ENCODE data around the gene TPPP3. TPM values are rescaled to one million over a fixed set of nuclear protein-coding genes. Genes with fewer than 3 reads are reported as not detected.

The TPPP3 gene
- total and polyA plus RNA-seq, 9 of the 15 experiments (the other 6 are each of a cell fraction or from before 2014, with no cell fraction given) = 0.13 to 0.50 (median 0.36) TPM; not detected in 2

DNA sequence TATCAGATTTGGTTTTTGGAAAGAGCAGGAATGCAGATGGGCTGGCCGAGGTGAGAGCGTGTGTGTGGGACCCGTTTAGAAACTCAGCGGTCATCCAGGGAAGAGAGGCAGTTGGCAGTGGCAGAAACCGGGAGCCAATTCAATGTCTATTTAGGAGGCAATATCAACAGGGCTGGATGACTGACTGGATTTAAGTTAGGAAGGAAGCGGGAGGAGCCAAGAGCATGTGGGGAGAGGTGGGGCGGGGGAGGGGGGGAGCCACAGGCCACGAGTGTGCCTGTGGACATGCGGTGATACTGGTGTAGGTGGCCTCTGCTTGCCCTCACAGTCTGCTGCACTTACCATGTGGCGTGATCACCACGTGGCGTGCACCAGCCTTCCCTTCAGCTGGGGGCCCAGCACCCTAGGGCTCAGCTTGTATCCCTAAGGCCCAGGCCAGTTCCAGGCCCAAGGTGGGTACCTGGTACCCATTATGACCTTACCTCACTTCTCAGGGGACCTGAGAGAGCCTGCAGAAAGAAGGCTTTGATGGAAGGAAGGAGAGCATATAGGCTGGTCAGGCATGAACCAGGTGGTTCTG lies 10.8 kb upstream of the TPPP3 start:
- DNase-seq (ENCODE audit: extremely low read depth in 1 of 4, low spot score in 3 of 4) (peak in 2 of 4 experiments; percentile 38), FAIRE-seq (no peak), ATAC-seq (no peak)
- Histone ChIP-seq H3K4me3 (no peak overlapping the region), H3K79me2 (ENCODE audit: control insufficient read depth, insufficient read depth, low read length) (no peaks in the 10 kb centered on the region), H2AFZ (ENCODE audit: low read depth, low read length) (no peak overlapping the region), H3K27ac (ENCODE audit: extremely low read depth, low read depth, low read length) (no peak overlapping the region), H3K27me3 (ENCODE audit: control insufficient read depth in 2 of 2, insufficient read depth in 2 of 2, low read length in 2 of 2) (peaks cover 15 to 47% of the 10 kb centered on the region in 2 experiments), H4K20me1 (replicated peaks; ENCODE audit: control insufficient read depth, insufficient read depth, low read length) (0 out of 2 replicates have a peak, but pooled peaks cover 4% of the 10 kb centered on the region), H3K4me2 (ENCODE audit: insufficient read depth, low read length) (no peak overlapping the region), H3K9me1 (ENCODE audit: control insufficient read depth, insufficient read depth, low read length) (no peaks in the 10 kb centered on the region), H3K9me3 (replicated peaks; ENCODE audit: control insufficient read depth, insufficient read depth, low read depth, low read length) (no peaks in the 10 kb centered on the region), H3K36me3 (ENCODE audit: control insufficient read depth, insufficient read depth, low read length) (no peaks in the 10 kb centered on the region), H3K4me1 (replicated peaks in 1 of 2; ENCODE audit: control insufficient read depth in 2 of 2, insufficient read depth in 2 of 2, low read length in 2 of 2) (peaks cover 0 to 27% of the 10 kb centered on the region in 2 experiments; a peak in 2 of 5 replicates), H3K9ac (ENCODE audit: insufficient read depth in 1 of 2, low read depth in 2 of 2, low read length in 2 of 2) (peak overlapping the region in 1 of 2 experiments; percentile 20; a peak in 1 of 4 replicates)
- intact Hi-C loops (cut with micrococcal nuclease) = loop anchor here (10.0 kb wide), 1 partner anchor 389 kb away; no protein-coding TSS in a partner anchor
- ChIA-PET CTCF (ENCODE audit: low intra/inter-chr PET ratio) (no interaction called here), POLR2A (interaction anchor here (0.6 kb wide), 1 partner anchor 1709 kb away, joined by 3 read pairs; no protein-coding TSS in a partner anchor)
- TF ChIP-seq, protein P1, sequence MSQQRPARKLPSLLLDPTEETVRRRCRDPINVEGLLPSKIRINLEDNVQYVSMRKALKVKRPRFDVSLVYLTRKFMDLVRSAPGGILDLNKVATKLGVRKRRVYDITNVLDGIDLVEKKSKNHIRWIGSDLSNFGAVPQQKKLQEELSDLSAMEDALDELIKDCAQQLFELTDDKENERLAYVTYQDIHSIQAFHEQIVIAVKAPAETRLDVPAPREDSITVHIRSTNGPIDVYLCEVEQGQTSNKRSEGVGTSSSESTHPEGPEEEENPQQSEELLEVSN (IDR thresholded peaks at IDR 0.05; ENCODE audit: borderline replicate concordance in 1 of 2, extremely low read depth in 1 of 2, insufficient read depth in 1 of 2, insufficient read length in 1 of 2, low read depth in 1 of 2, low read length in 1 of 2, poor library complexity in 1 of 2, severe bottlenecking in 1 of 2) = peak in 1 of 2 experiments; percentile 18
- TF ChIP-seq, protein P2, sequence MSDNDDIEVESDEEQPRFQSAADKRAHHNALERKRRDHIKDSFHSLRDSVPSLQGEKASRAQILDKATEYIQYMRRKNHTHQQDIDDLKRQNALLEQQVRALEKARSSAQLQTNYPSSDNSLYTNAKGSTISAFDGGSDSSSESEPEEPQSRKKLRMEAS (CRISPR knock-in tag; IDR thresholded peaks at IDR 0.05) = peak; percentile 54
- TF ChIP-seq, protein P3, sequence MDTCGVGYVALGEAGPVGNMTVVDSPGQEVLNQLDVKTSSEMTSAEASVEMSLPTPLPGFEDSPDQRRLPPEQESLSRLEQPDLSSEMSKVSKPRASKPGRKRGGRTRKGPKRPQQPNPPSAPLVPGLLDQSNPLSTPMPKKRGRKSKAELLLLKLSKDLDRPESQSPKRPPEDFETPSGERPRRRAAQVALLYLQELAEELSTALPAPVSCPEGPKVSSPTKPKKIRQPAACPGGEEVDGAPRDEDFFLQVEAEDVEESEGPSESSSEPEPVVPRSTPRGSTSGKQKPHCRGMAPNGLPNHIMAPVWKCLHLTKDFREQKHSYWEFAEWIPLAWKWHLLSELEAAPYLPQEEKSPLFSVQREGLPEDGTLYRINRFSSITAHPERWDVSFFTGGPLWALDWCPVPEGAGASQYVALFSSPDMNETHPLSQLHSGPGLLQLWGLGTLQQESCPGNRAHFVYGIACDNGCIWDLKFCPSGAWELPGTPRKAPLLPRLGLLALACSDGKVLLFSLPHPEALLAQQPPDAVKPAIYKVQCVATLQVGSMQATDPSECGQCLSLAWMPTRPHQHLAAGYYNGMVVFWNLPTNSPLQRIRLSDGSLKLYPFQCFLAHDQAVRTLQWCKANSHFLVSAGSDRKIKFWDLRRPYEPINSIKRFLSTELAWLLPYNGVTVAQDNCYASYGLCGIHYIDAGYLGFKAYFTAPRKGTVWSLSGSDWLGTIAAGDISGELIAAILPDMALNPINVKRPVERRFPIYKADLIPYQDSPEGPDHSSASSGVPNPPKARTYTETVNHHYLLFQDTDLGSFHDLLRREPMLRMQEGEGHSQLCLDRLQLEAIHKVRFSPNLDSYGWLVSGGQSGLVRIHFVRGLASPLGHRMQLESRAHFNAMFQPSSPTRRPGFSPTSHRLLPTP (IDR thresholded peaks at IDR 0.05; ENCODE audit: borderline replicate concordance, extremely low read depth, insufficient read length) = no peak
- WGBS (ENCODE audit: insufficient coverage, low coverage, missing lambda C conversion rate) = 51% methylated on average over 8 of the region's 12 CpGs
- no TSS peak for BruUV-seq (replicated peaks)
- in situ Hi-C loops (cut with MboI) = loop anchor here (25.0 kb wide), 1 partner anchor 442 kb away; the partner anchor contains the start of gene CES3

All from K562 (cell line).